GM10266 (cell line): ENCODE results near the gene LGALS8.

ENCODE experiments used
- DNase-seq: peaks from one replicate; pipeline ENCODE4 v3.0.0; 2012; ENCODE audit errors: extremely low spot score
- CTCF ChIP-seq: IDR thresholded peaks from 2 replicates; pipeline ENCODE4 v1.5.1; 2012; ENCODE audit warnings: mild to moderate bottlenecking, low read depth; ENCODE audit not compliant: control insufficient read depth, insufficient read depth; ENCODE audit errors: missing control alignments

Gene LGALS8

DNA sequence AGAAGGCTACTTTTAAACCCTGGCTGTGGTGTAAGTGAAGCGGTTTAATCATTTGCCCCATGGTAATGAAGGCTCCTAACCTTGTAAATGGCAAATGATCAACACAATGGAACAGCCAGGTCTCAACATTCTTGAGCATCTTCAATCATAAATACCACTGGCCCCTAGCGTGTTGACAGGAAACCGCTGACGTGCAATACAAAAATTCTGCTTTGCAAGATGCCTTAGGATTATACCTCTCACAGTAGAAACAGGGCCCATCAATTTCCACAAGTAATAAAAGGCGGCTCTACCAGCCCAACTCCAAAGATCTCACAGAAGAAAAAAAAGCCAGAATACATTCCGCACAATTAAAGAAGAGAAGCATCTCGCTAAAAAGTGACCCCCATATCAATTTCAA lies 32.8 kb downstream of the LGALS8 start:
- DNase-seq: no peak
- no peak for TF ChIP-seq CTCF

- TF ChIP-seq CTCF: no peak
These were observed 34.3 kb downstream of the LGALS8 start for GRCh38 chr1:236558081-236558480.

DNA sequence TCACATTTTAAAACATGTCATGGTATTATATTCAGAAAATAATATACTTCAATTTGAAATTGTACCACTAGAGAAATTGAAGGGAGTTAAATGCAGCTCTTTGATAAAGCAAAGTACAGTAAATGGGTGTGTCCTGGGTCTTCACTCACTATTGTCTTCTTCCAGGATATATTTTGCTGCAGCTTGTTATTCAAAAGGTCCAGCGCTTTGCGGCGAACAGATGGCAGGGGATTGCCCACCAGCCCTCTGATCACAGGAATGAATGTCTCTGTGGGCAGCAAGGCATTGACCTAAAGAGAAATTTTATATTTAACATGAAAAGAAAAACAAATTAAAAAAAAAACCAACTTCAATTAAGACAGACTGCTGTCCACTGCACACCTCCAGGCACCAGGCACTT lies 35.1 kb downstream of the LGALS8 start:
- no peak for DNase-seq
- no peak for TF ChIP-seq CTCF

More at GRCh38 chr1:236558081-236558480, 34.3 kb downstream of the LGALS8 start:
- no peak for DNase-seq

- TF ChIP-seq CTCF: no peak
- DNase-seq: no peak
These were observed 36.5 kb downstream of the LGALS8 start for GRCh38 chr1:236560213-236560771.

GRCh38 chr1:236561976-236562375 lies 38.2 kb downstream of the LGALS8 start:
- TF ChIP-seq CTCF: no peak
- DNase-seq: no peak

DNA sequence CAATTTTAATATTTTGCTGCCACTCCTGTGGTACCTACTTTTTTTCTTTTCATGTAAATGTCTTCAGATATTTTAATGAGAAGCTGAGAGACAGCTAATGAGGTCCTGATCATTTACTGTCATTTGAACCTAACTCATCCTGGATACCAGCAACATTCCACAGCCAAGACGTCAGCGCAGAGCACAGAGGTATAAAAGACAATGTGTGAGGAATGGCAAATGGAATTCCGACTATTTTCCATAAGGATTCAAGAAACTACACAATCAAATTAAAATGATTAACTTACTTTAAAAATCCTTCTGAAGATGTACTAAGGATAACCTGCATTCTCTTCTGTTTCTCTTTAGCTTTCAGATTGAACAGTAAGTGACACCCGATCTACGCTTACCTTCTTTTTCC lies 41.7 kb downstream of the LGALS8 start:
- no peak for TF ChIP-seq CTCF
- no peak for DNase-seq

DNA sequence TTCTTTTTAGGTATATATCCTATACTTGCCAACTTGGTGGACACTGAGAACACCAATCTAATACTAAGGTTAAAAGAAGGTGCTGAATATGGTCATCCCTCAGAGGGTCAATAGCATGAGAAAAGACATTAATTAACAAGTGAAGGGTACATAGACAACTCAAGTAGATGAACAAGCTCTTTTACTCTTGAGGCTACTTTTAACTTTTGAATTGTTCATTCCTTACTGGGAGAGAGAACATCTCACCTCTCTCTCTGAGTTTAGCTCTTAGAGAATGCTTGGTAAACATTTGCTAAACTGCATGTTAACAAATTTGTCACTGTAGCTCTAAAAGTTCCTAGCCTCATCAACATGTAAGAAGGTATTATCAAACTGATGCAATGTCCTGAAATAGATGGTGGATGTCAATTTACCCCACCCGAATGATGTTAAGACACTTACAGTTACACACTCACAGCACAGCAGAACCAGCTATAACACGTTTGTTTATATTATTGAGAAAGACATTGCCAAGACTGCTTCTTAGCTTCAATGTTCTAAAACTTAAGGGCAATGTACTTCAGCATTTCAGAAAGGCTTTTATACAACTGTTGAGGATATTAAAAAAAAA lies 44.6 kb downstream of the LGALS8 start:
- no peak for TF ChIP-seq CTCF
- DNase-seq: no peak
